ENCODE data around the gene ICE2.
"Not testable (repeated sequence)": the region's sequence is repeated elsewhere in the genome, so short reads cannot be mapped to it uniquely, and the experiment has no call there.

ICE2 gene

GRCh38 chr15:60419753-60420152 is 59.2 kb downstream of the ICE2 start:
- H3K36me3 ChIP-seq: peaks cover 4% of the 10 kb centered on the region
- no peak for DNase-seq
- H3K27me3 ChIP-seq (ENCODE audit: insufficient read depth, low read depth, severe bottlenecking): no peaks in the 10 kb centered on the region
- no peak overlapping the region for H3K4me3 ChIP-seq (ENCODE audit: low read depth, low read length)
- no peaks in the 10 kb centered on the region for H3K9me3 ChIP-seq (ENCODE audit: severe bottlenecking)
- no peak for TF ChIP-seq CTCF (IDR thresholded peaks at IDR 0.05; ENCODE audit: low read depth, low read length)
- H3K27ac ChIP-seq: no peak overlapping the region

GRCh38 chr15:60418096-60418495 is 60.8 kb downstream of the ICE2 start:
- no peak overlapping the region for H3K4me3 ChIP-seq (ENCODE audit: low read depth, low read length)
- DNase-seq: no peak
- TF ChIP-seq CTCF (IDR thresholded peaks at IDR 0.05; ENCODE audit: low read depth, low read length): no peak
- H3K27ac ChIP-seq: no peak overlapping the region
- no peaks in the 10 kb centered on the region for H3K9me3 ChIP-seq (ENCODE audit: severe bottlenecking)
- H3K36me3 ChIP-seq: no peaks in the 10 kb centered on the region; the same call in 1 of the 2 replicates
- no peaks in the 10 kb centered on the region for H3K27me3 ChIP-seq (ENCODE audit: insufficient read depth, low read depth, severe bottlenecking)

GRCh38 chr15:60417112-60417511 is 61.8 kb downstream of the ICE2 start:
- no peak overlapping the region for H3K27ac ChIP-seq
- no peak for TF ChIP-seq CTCF (IDR thresholded peaks at IDR 0.05; ENCODE audit: low read depth, low read length)
- H3K27me3 ChIP-seq (ENCODE audit: insufficient read depth, low read depth, severe bottlenecking): no peaks in the 10 kb centered on the region
- no peak overlapping the region for H3K4me3 ChIP-seq (ENCODE audit: low read depth, low read length)
- DNase-seq: no peak
- H3K9me3 ChIP-seq (ENCODE audit: severe bottlenecking): no peaks in the 10 kb centered on the region
- no peaks in the 10 kb centered on the region for H3K36me3 ChIP-seq

GRCh38 chr15:60416484-60416883 is 62.5 kb downstream of the ICE2 start:
- Histone ChIP-seq H3K36me3 (no peaks in the 10 kb centered on the region), H3K9me3 (ENCODE audit: severe bottlenecking) (no peaks in the 10 kb centered on the region), H3K27me3 (ENCODE audit: insufficient read depth, low read depth, severe bottlenecking) (no peaks in the 10 kb centered on the region), H3K4me3 (ENCODE audit: low read depth, low read length) (no peak overlapping the region), H3K27ac (no peak overlapping the region)
- DNase-seq: no peak
- TF ChIP-seq CTCF (IDR thresholded peaks at IDR 0.05; ENCODE audit: low read depth, low read length): no peak

GRCh38 chr15:60414016-60414682 is 64.8 kb downstream of the ICE2 start:
- Histone ChIP-seq H3K9me3 (ENCODE audit: severe bottlenecking) (no peaks in the 10 kb centered on the region), H3K36me3 (no peaks in the 10 kb centered on the region), H3K4me3 (ENCODE audit: low read depth, low read length) (no peak overlapping the region), H3K27ac (no peak overlapping the region), H3K27me3 (ENCODE audit: insufficient read depth, low read depth, severe bottlenecking) (no peaks in the 10 kb centered on the region)
- DNase-seq: no peak
- TF ChIP-seq CTCF (IDR thresholded peaks at IDR 0.05; ENCODE audit: low read depth, low read length): no peak

GRCh38 chr15:60413231-60413824 is 65.6 kb downstream of the ICE2 start:
- Histone ChIP-seq H3K4me3 (ENCODE audit: low read depth, low read length) (no peak overlapping the region), H3K36me3 (no peaks in the 10 kb centered on the region), H3K27ac (no peak overlapping the region), H3K27me3 (ENCODE audit: insufficient read depth, low read depth, severe bottlenecking) (no peaks in the 10 kb centered on the region), H3K9me3 (ENCODE audit: severe bottlenecking) (no peaks in the 10 kb centered on the region)
- no peak for DNase-seq
- no peak for TF ChIP-seq CTCF (IDR thresholded peaks at IDR 0.05; ENCODE audit: low read depth, low read length)

- H3K4me3 ChIP-seq (ENCODE audit: low read depth, low read length); H3K9me3 ChIP-seq (ENCODE audit: severe bottlenecking); H3K36me3 ChIP-seq; DNase-seq; H3K27ac ChIP-seq; H3K27me3 ChIP-seq (ENCODE audit: insufficient read depth, low read depth, severe bottlenecking): not testable (repeated sequence)
Measured at GRCh38 chr15:60412807-60413206, 66.1 kb downstream of the ICE2 start.
